KG1 (cell line): Measurements from ENCODE around the gene NIN.
"Not testable (repeated sequence)": the region's sequence is repeated elsewhere in the genome, so short reads cannot be mapped to it uniquely, and the experiment has no call there.

Source experiments
- DNase-seq: peaks from one replicate; lab custom pipeline; 2025; lab: John Stamatoyannopoulos, UW

The NIN gene

GRCh38 chr14:50816395-50817047 lies 14.4 kb downstream of the NIN start:
- no peak for DNase-seq

GRCh38 chr14:50815526-50815925 lies 15.4 kb downstream of the NIN start:
- DNase-seq, result not testable (repeated sequence)

- not testable (repeated sequence) for DNase-seq
Observed at GRCh38 chr14:50815058-50815457, 15.9 kb downstream of the NIN start.

- no peak for DNase-seq
Observed at GRCh38 chr14:50814161-50814560, 16.8 kb downstream of the NIN start.

GRCh38 chr14:50813544-50813863 lies 17.5 kb downstream of the NIN start:
- peak; percentile 42 for DNase-seq

GRCh38 chr14:50812856-50813543 lies 18.0 kb downstream of the NIN start:
- no peak for DNase-seq

- DNase-seq, result no peak
Observed at GRCh38 chr14:50812180-50812579, 18.8 kb downstream of the NIN start.

GRCh38 chr14:50808053-50808452 lies 22.9 kb downstream of the NIN start:
- no peak for DNase-seq

GRCh38 chr14:50806241-50806933 lies 24.6 kb downstream of the NIN start:
- DNase-seq, result no peak

- no peak for DNase-seq
Observed at GRCh38 chr14:50805396-50805795, 25.6 kb downstream of the NIN start.

GRCh38 chr14:50804181-50804721 lies 26.7 kb downstream of the NIN start:
- no peak for DNase-seq

- DNase-seq, result no peak
Observed at GRCh38 chr14:50801706-50802105, 29.3 kb downstream of the NIN start.

GRCh38 chr14:50800032-50800431 lies 30.9 kb downstream of the NIN start:
- no peak for DNase-seq

GRCh38 chr14:50798048-50798421 lies 32.9 kb downstream of the NIN start:
- no peak for DNase-seq

- no peak for DNase-seq
Observed at GRCh38 chr14:50797250-50798047, 33.5 kb downstream of the NIN start.

- no peak for DNase-seq
Observed at GRCh38 chr14:50796390-50796789, 34.6 kb downstream of the NIN start.

GRCh38 chr14:50795909-50796308 lies 35.1 kb downstream of the NIN start:
- no peak for DNase-seq

- no peak for DNase-seq
Observed at GRCh38 chr14:50795142-50795541, 35.8 kb downstream of the NIN start.

- no peak for DNase-seq
Observed at GRCh38 chr14:50794068-50794645, 36.8 kb downstream of the NIN start.

GRCh38 chr14:50792634-50793068 lies 38.3 kb downstream of the NIN start:
- DNase-seq, result no peak

- no peak for DNase-seq
Observed at GRCh38 chr14:50792051-50792477, 38.9 kb downstream of the NIN start.

GRCh38 chr14:50791201-50791600 lies 39.8 kb downstream of the NIN start:
- DNase-seq, result no peak
